Keratinocyte (primary cell): ENCODE measurements around the gene TMUB2. TPM values are rescaled to one million over a fixed set of nuclear protein-coding genes. Genes with fewer than 3 reads are reported as not detected.

ENCODE experiments used
- DNase-seq: peaks from one replicate; pipeline ENCODE4 v3.0.0-alpha.2; 2011; ENCODE audit warnings: low read depth, missing footprints, low spot score
- FAIRE-seq: peaks from 2 replicates; lab custom pipeline; 2011; peaks lifted over from hg19 to GRCh38; lab: Jason Lieb, UNC
- H2AFZ ChIP-seq: 2 replicates; pipeline ENCODE4 v1.6.0; 2012; ENCODE audit warnings: low read length, control low read depth, inconsistent platforms; ENCODE audit not compliant: control insufficient read depth
- H3K27ac ChIP-seq: 2 replicates; pipeline ENCODE4 v1.5.1; 2011; ENCODE audit warnings: low read length; ENCODE audit not compliant: control insufficient read depth, insufficient read depth
- H3K27me3 ChIP-seq: 3 replicates; pipeline ENCODE4 v1.6.0; 2011; ENCODE audit warnings: low read length; ENCODE audit not compliant: control insufficient read depth, insufficient read depth; ENCODE audit errors: extremely low read depth
- H3K36me3 ChIP-seq, 2 experiments: 2 replicates in 1 of 2; 3 replicates in 1 of 2; pipeline ENCODE4 v1.5.1; 2011; ENCODE audit warnings: low read length in 2 of 2, mild to moderate bottlenecking in 1 of 2; ENCODE audit not compliant: control insufficient read depth in 2 of 2, insufficient read depth in 2 of 2; ENCODE audit errors: extremely low read depth in 1 of 2
- H3K4me1 ChIP-seq: 3 replicates; pipeline ENCODE4 v1.5.1; 2011; ENCODE audit warnings: low read length; ENCODE audit not compliant: control insufficient read depth, insufficient read depth; ENCODE audit errors: extremely low read depth
- H3K4me2 ChIP-seq: 3 replicates; pipeline ENCODE4 v1.6.0; 2011; ENCODE audit warnings: low read depth, low read length; ENCODE audit not compliant: control insufficient read depth, insufficient read depth; ENCODE audit errors: extremely low read depth
- H3K4me3 ChIP-seq, 3 experiments: fragments of 200-600 bp in 1 of 3; sonication (generic) in 1 of 3; 2 replicates in 2 of 3; 3 replicates in 1 of 3; pipeline ENCODE4 v1.5.1; 2011 to 2016; ENCODE audit warnings: low read length in 3 of 3, mild to moderate bottlenecking in 3 of 3, control low read depth in 2 of 3, inconsistent platforms in 1 of 3, low read depth in 1 of 3, mixed read lengths in 1 of 3, mixed run types in 1 of 3, moderate library complexity in 1 of 3; ENCODE audit not compliant: control insufficient read depth in 2 of 3, insufficient read depth in 2 of 3; ENCODE audit errors: extremely low read depth in 1 of 3
- H3K79me2 ChIP-seq: 2 replicates; pipeline ENCODE4 v1.6.0; 2012; ENCODE audit warnings: low read length; ENCODE audit not compliant: control insufficient read depth, insufficient read depth
- H3K9ac ChIP-seq: 3 replicates; pipeline ENCODE4 v1.6.0; 2011; ENCODE audit warnings: low read length; ENCODE audit not compliant: control insufficient read depth, insufficient read depth; ENCODE audit errors: extremely low read depth
- H3K9me1 ChIP-seq: 3 replicates; pipeline ENCODE4 v1.6.0; 2011; ENCODE audit warnings: low read length; ENCODE audit not compliant: control insufficient read depth, insufficient read depth; ENCODE audit errors: extremely low read depth
- H3K9me3 ChIP-seq: 2 replicates; pipeline ENCODE4 v1.5.1; 2012; ENCODE audit warnings: low read depth, low read length; ENCODE audit not compliant: control insufficient read depth
- H4K20me1 ChIP-seq: 3 replicates; pipeline ENCODE4 v1.6.0; 2011; ENCODE audit warnings: low read length; ENCODE audit not compliant: control insufficient read depth, insufficient read depth; ENCODE audit errors: extremely low read depth
- EZH2 ChIP-seq: IDR thresholded peaks from one replicate; pipeline ENCODE4 v1.6.1; 2012; ENCODE audit warnings: inconsistent platforms, mild to moderate bottlenecking, low read length, moderate library complexity
- dilution Hi-C: fragments of 300-500 bp; cut with MboI; formaldehyde crosslinking; loops from one replicate; pipeline ENCODE4 v1.7.0; 2020; ENCODE audit warnings: low sequenced_read_pairs; ENCODE audit not compliant: extremely low pct_ligation_motif_present
- polyA plus RNA-seq, 5 experiments: library from polyadenylated mRNA; depleted of rRNA in 3 of 5; stranded (reverse) in 3 of 5; stranded (forward) in 1 of 5; unstranded in 1 of 5; fragments of >200 nt; gene quantifications; 1 replicate in 1 of 5; 2 replicates in 3 of 5; 3 replicates in 1 of 5; pipeline versions ENCODE4 v1.2.1 to v1.2.3, GENCODE V29; 2011 to 2012; ENCODE audit warnings: missing spikeins in 2 of 5, low read depth in 1 of 5, low replicate concordance in 1 of 5
- TF ChIP-seq, protein P1 (sequence below), 3 experiments: IDR thresholded peaks in 1 of 3; conservative IDR thresholded peaks in 1 of 3; optimal IDR thresholded peaks in 1 of 3; 2 replicates in 2 of 3; 3 replicates in 1 of 3; pipeline versions ENCODE3 to v1.5.1; 2011; ENCODE audit warnings: low read length in 3 of 3, mild to moderate bottlenecking in 3 of 3, moderate library complexity in 2 of 3, control low read depth in 1 of 3, inconsistent platforms in 1 of 3; ENCODE audit not compliant: insufficient read depth in 2 of 3; ENCODE audit errors: extremely low read depth in 1 of 3

The TMUB2 gene
- polyA plus RNA-seq, 1 donor (not counting 4 experiments of a cell fraction or from before 2014, with no cell fraction given), result 25.5 TPM

DNA sequence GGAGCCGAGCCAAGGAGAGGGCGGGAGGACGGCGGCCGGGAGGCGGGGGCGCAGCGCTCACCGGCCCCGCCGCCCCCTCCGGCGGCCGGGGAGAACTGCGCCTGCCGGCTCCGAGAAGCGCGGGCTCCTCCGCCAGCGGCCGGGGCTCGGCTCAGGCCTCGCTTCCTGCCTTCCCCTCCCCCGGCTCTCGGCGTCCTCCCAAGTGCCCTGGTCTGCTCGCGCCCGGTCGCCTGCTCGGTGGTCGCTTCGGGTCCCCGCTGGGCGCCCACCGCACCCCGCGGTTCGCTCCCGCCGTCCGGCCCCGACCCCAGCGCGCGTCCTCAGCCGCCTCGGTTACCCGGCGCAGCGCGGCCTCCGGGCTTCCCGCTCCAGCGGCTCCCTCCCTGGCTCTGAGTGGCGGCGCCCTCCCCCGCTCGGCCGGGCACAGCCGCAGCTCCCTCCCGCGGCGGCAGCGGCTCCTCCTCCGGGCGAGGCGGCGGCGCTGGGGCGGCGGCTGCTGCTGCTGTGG lies 32.4 kb downstream of the TMUB2 start:
- no peak overlapping the region for H2AFZ ChIP-seq
- FAIRE-seq, result no peak

GRCh38 chr17:44219616-44220212 lies 32.9 kb downstream of the TMUB2 start, which contains the start of gene UBTF:
UBTF (minus strand) TSS chr17:44219675; CDS start chr17:44218229, 1,446 bp downstream.
- FAIRE-seq (no peak), DNase-seq (no peak)

More for the DNA sequence above, 32.4 kb downstream of the TMUB2 start:
- Histone ChIP-seq H3K27me3 (no peaks in the 10 kb centered on the region), H3K4me3 (peak overlapping the region; percentile 67 to 94 (median 89)), H3K9me1 (no peaks in the 10 kb centered on the region), H3K9ac (peak overlapping the region; percentile 81), H3K79me2 (peaks cover 24% of the 10 kb centered on the region), H3K4me1 (peaks cover 34% of the 10 kb centered on the region), H4K20me1 (no peaks in the 10 kb centered on the region), H3K27ac (peak overlapping the region; percentile 66), H3K4me2 (no peak overlapping the region), H3K9me3 (no peaks in the 10 kb centered on the region), H3K36me3 (peaks cover 22 to 28% of the 10 kb centered on the region in 2 experiments)
- TF ChIP-seq, protein P1, sequence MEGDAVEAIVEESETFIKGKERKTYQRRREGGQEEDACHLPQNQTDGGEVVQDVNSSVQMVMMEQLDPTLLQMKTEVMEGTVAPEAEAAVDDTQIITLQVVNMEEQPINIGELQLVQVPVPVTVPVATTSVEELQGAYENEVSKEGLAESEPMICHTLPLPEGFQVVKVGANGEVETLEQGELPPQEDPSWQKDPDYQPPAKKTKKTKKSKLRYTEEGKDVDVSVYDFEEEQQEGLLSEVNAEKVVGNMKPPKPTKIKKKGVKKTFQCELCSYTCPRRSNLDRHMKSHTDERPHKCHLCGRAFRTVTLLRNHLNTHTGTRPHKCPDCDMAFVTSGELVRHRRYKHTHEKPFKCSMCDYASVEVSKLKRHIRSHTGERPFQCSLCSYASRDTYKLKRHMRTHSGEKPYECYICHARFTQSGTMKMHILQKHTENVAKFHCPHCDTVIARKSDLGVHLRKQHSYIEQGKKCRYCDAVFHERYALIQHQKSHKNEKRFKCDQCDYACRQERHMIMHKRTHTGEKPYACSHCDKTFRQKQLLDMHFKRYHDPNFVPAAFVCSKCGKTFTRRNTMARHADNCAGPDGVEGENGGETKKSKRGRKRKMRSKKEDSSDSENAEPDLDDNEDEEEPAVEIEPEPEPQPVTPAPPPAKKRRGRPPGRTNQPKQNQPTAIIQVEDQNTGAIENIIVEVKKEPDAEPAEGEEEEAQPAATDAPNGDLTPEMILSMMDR (optimal IDR thresholded peaks at IDR 0.05 in 1 of 3, IDR thresholded peaks at IDR 0.05 in 1 of 3, conservative IDR thresholded peaks at IDR 0.05 in 1 of 3; ENCODE audit: extremely low read depth in 1 of 3, insufficient read depth in 2 of 3, low read length in 3 of 3), result peak in 2 of 3 experiments; percentile 34 to 49
- TF ChIP-seq EZH2, result no peak
- dilution Hi-C loops, result no loop called here
- no peak for DNase-seq

More at GRCh38 chr17:44219616-44220212, 32.9 kb downstream of the TMUB2 start, which contains the start of gene UBTF:
- Histone ChIP-seq H3K9me3 (no peaks in the 10 kb centered on the region), H3K79me2 (peaks cover 24% of the 10 kb centered on the region), H4K20me1 (no peaks in the 10 kb centered on the region), H3K27me3 (no peaks in the 10 kb centered on the region), H3K36me3 (peaks cover 18 to 27% of the 10 kb centered on the region in 2 experiments), H2AFZ (no peak within 1 kb of the TSS), H3K27ac (peak within 1 kb of the TSS; percentile 76), H3K4me2 (peak within 1 kb of the TSS; percentile 54), H3K4me3 (peak within 1 kb of the TSS; percentile 81 to 94 (median 89)), H3K9me1 (no peaks in the 10 kb centered on the region), H3K9ac (peak within 1 kb of the TSS; percentile 87), H3K4me1 (peaks cover 34% of the 10 kb centered on the region)
- dilution Hi-C loops, result no loop called here
- TF ChIP-seq, protein P1 (optimal IDR thresholded peaks at IDR 0.05 in 1 of 3, IDR thresholded peaks at IDR 0.05 in 1 of 3, conservative IDR thresholded peaks at IDR 0.05 in 1 of 3; ENCODE audit: extremely low read depth in 1 of 3, insufficient read depth in 2 of 3, low read length in 3 of 3), result peak in 1 of 3 experiments; percentile 19
- no peak for TF ChIP-seq EZH2
